K562 (cell line): ENCODE measurements around the gene RPTOR. TPM values are rescaled to one million over a fixed set of nuclear protein-coding genes. Genes with fewer than 3 reads are reported as not detected.

Experiments used
- ATAC-seq: fragments of 200-7000 bp; cut with Tn5 transposase; 3 replicates; pipeline ENCODE4 v1.9.1; 2020; ENCODE audit warnings: moderate library complexity
- BruUV-seq: library from RNA; stranded (reverse); fragments of 400-500 nt; replicated peaks from 2 replicates; lab custom pipeline; 2021; lab: Mats Ljungman, UMichigan
- CTCF ChIA-PET: fragments of 300-600 bp; formaldehyde crosslinking; extraction: SDS; loops from one replicate; lab custom pipeline; 2021; ENCODE audit warnings: low intra/inter-chr PET ratio; lab: Yijun Ruan, JAX
- POLR2A ChIA-PET: fragments of 300-600, 350-650 bp; sonication (Branson Sonifier 250); formaldehyde crosslinking; extraction: SDS; loops from one replicate; lab custom pipeline; 2021; ENCODE audit warnings: antibody characterized with exemption, inconsistent platforms; lab: Yijun Ruan, JAX
- DNase-seq, 4 experiments: peaks; one replicate each; pipeline versions ENCODE4 v3.0.0 to v3.0.0-alpha.2; 2011 to 2018; ENCODE audit warnings: low spot score in 3 of 4, mixed read lengths in 3 of 4; ENCODE audit errors: extremely low read depth in 1 of 4
- FAIRE-seq: peaks from 2 replicates; lab custom pipeline; 2011; peaks lifted over from hg19 to GRCh38; lab: Jason Lieb, UNC
- H2AFZ ChIP-seq: 2 replicates; pipeline ENCODE4 v1.6.0; 2011; ENCODE audit warnings: low read depth, low read length, control low read depth, inconsistent platforms
- H3K27ac ChIP-seq: fragments of 200-600 bp; 3 replicates; pipeline ENCODE4 v1.8.0; 2011; ENCODE audit warnings: low read depth, mild to moderate bottlenecking, control low read depth, inconsistent platforms, low read length, moderate library complexity, mixed read lengths; ENCODE audit errors: extremely low read depth
- H3K27me3 ChIP-seq, 2 experiments: fragments of 300-600 bp in 1 of 2; 2 replicates in 1 of 2; 3 replicates in 1 of 2; pipeline versions ENCODE4 v1.6.0 to v1.8.0; 2011; ENCODE audit warnings: inconsistent platforms in 2 of 2, low read length in 2 of 2, mild to moderate bottlenecking in 1 of 2, mixed read lengths in 1 of 2, moderate library complexity in 1 of 2; ENCODE audit not compliant: control insufficient read depth in 2 of 2, insufficient read depth in 2 of 2
- H3K36me3 ChIP-seq: fragments of 300-600 bp; 3 replicates; pipeline ENCODE4 v1.8.0; 2011; ENCODE audit warnings: mild to moderate bottlenecking, low read length, inconsistent platforms; ENCODE audit not compliant: control insufficient read depth, insufficient read depth
- H3K4me1 ChIP-seq, 2 experiments: fragments of 200-600 bp in 1 of 2; replicated peaks in 1 of 2; 2 replicates in 1 of 2; 3 replicates in 1 of 2; pipeline versions ENCODE4 v1.5.1 to v1.8.0; 2011; ENCODE audit warnings: inconsistent platforms in 2 of 2, low read length in 2 of 2, mild to moderate bottlenecking in 1 of 2, mixed read lengths in 1 of 2, moderate library complexity in 1 of 2; ENCODE audit not compliant: control insufficient read depth in 2 of 2, insufficient read depth in 2 of 2
- H3K4me2 ChIP-seq: 2 replicates; pipeline ENCODE4 v1.6.1; 2011; ENCODE audit warnings: low read length, control low read depth, inconsistent platforms, mixed read lengths; ENCODE audit not compliant: insufficient read depth
- H3K4me3 ChIP-seq: fragments of 200-600 bp; sonication (generic), shearing (Covaris generic); 2 replicates; pipeline ENCODE4 v1.5.1; 2016; ENCODE audit warnings: control low read depth, inconsistent platforms
- H3K79me2 ChIP-seq: fragments of 200-600 bp; 3 replicates; pipeline ENCODE4 v1.8.0; 2011; ENCODE audit warnings: low read length, inconsistent platforms; ENCODE audit not compliant: control insufficient read depth, insufficient read depth
- H3K9ac ChIP-seq, 2 experiments: 2 replicates each; pipeline versions ENCODE4 v1.6.0 to v1.6.1; 2011; ENCODE audit warnings: low read depth in 2 of 2, low read length in 2 of 2, control low read depth in 1 of 2, inconsistent platforms in 1 of 2, mild to moderate bottlenecking in 1 of 2, mixed read lengths in 1 of 2; ENCODE audit not compliant: insufficient read depth in 1 of 2
- H3K9me1 ChIP-seq: one replicate; pipeline ENCODE4 v1.6.0; 2011; ENCODE audit warnings: inconsistent platforms, mild to moderate bottlenecking, low read length, moderate library complexity; ENCODE audit not compliant: control insufficient read depth, insufficient read depth
- H3K9me3 ChIP-seq: replicated peaks from 2 replicates; pipeline ENCODE4 v1.5.1; 2011; ENCODE audit warnings: low read depth, low read length, inconsistent platforms; ENCODE audit not compliant: control insufficient read depth, insufficient read depth
- H4K20me1 ChIP-seq: replicated peaks from 2 replicates; pipeline ENCODE4 v1.6.1; 2011; ENCODE audit warnings: low read length, inconsistent platforms, mixed read lengths; ENCODE audit not compliant: control insufficient read depth, insufficient read depth
- CCNT2 ChIP-seq: IDR thresholded peaks from 2 replicates; pipeline ENCODE4 v1.6.1; 2011; ENCODE audit warnings: borderline replicate concordance, low read depth, mild to moderate bottlenecking, moderate library complexity, mixed read lengths, low read length; ENCODE audit not compliant: insufficient read length; ENCODE audit errors: extremely low read depth
- KLF1 ChIP-seq: fragments of 450-650 bp; IDR thresholded peaks from 2 replicates; pipeline ENCODE4 v1.6.1; 2016; ENCODE audit warnings: missing genetic modification characterization, missing compliant biosample characterization
- NCOA2 ChIP-seq, 2 experiments: fragments of 450-650 bp; IDR thresholded peaks; 2 replicates each; pipeline ENCODE4 v1.6.1; 2018; ENCODE audit warnings: mild to moderate bottlenecking in 2 of 2, moderate library complexity in 1 of 2; ENCODE audit not compliant: partially characterized antibody in 2 of 2
- POLR2H ChIP-seq: IDR thresholded peaks from 2 replicates; pipeline ENCODE4 v1.6.1; 2016; ENCODE audit warnings: missing genetic modification characterization, low read depth, mild to moderate bottlenecking, control low read depth, missing compliant biosample characterization, moderate library complexity
- ZNF311 ChIP-seq: fragments of 250-450 bp; sonication (Bioruptor Pico); IDR thresholded peaks from 2 replicates; pipeline ENCODE4 v1.4.0; 2020; ENCODE audit warnings: mild to moderate bottlenecking, moderate library complexity
- WGBS: fragments of 100-300 bp; shearing (Covaris generic); methylation state at CpG from one replicate; pipeline ENCODE4 v1.1.6; 2016; ENCODE audit warnings: low coverage, mixed read lengths; ENCODE audit not compliant: insufficient coverage; ENCODE audit errors: missing lambda C conversion rate; 5-methylcytosine and 5-hydroxymethylcytosine counted together
- in situ Hi-C: fragments of 300-500 bp; cut with MboI; formaldehyde crosslinking; loops from 4 replicates; pipeline ENCODE4 v1.15.0; 2018; ENCODE audit warnings: inconsistent platforms, mixed read lengths
- intact Hi-C: fragments of 100-400 bp; cut with micrococcal nuclease; formaldehyde crosslinking; loops from 2 replicates; pipeline ENCODE4 v1.14.2; 2022
- polyA plus RNA-seq, 8 experiments: library from polyadenylated mRNA; depleted of rRNA in 4 of 8; stranded (reverse) in 5 of 8; unstranded in 3 of 8; fragments of >200 nt; fragmentation: Nextera tagmentation in 2 of 8; fragmentation: Illumina TruSeq in 1 of 8; extraction: Ambion mirVana in 2 of 8; extraction: Trizol in 1 of 8; gene quantifications; 2 replicates each; pipeline versions ENCODE4 v1.2.1 to v1.2.3, GENCODE V29; 2011 to 2014; ENCODE audit warnings: inconsistent platforms in 1 of 8, missing spikeins in 1 of 8
- total RNA-seq, 7 experiments: library from RNA; depleted of rRNA in 6 of 7; stranded (reverse); fragments of >200 nt in 6 of 7; fragmentation: Illumina TruSeq in 2 of 7; extraction: Trizol in 2 of 7; gene quantifications; 2 replicates each; pipeline versions ENCODE4 v1.2.1 to v1.2.3, GENCODE V29; 2011 to 2021; ENCODE audit warnings: low replicate concordance in 1 of 7
- TF ChIP-seq, protein P1 (sequence below): fragments of 250-450 bp; sonication (Bioruptor Pico); IDR thresholded peaks from 2 replicates; pipeline ENCODE4 v1.5.0; 2022; ENCODE audit warnings: mild to moderate bottlenecking
- TF ChIP-seq, protein P2 (sequence below): IDR thresholded peaks from 3 replicates; pipeline ENCODE4 v1.6.1; 2011; ENCODE audit warnings: borderline replicate concordance, mild to moderate bottlenecking; ENCODE audit not compliant: insufficient read length, insufficient read depth
- TF ChIP-seq, protein P3 (sequence below): IDR thresholded peaks from 2 replicates; pipeline ENCODE4 v1.6.1; 2014; ENCODE audit warnings: antibody characterized with exemption

The RPTOR gene
- total and polyA plus RNA-seq, 9 of the 15 experiments (the other 6 are each of a cell fraction or from before 2014, with no cell fraction given) = 0.24 to 54.1 (median 10.2) TPM

DNA sequence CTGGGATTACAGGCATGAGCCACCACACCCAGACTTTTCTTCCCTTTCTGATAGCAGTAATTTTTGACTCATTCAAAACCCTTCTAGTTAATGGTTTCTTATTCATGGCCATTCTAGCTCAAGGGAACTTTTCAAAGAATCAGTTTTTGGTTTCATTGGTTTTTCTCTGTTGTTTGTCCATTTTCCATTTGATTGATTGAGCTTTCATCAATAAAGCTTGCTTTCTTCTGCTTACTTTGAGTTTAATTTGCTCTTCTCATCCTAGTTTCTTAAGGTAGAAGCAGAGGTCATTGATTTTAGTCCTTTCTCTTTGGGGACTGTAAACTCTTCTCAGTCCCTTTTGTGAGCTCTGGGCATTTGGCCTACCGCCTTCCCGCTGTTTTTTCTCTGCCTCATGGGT lies 365.0 kb downstream of the RPTOR start:
- 92% methylated on average over 2 of the region's 2 CpGs for WGBS
- in situ Hi-C loops (no loop called here), intact Hi-C loops (no loop called here)
- ATAC-seq = no peak
- Histone ChIP-seq H2AFZ (no peak overlapping the region), H3K9ac (no peak overlapping the region), H3K4me1 (no peaks in the 10 kb centered on the region; a peak in 1 of 5 replicates), H3K9me3 (peaks cover 3% of the 10 kb centered on the region), H3K4me2 (no peak overlapping the region), H3K36me3 (peaks cover 37% of the 10 kb centered on the region; the same call in 2 of the 3 replicates), H3K4me3 (no peak overlapping the region), H3K27me3 (no peaks in the 10 kb centered on the region), H3K9me1 (no peaks in the 10 kb centered on the region), H3K79me2 (no peaks in the 10 kb centered on the region), H3K27ac (no peak overlapping the region), H4K20me1 (no peaks in the 10 kb centered on the region)
- FAIRE-seq = no peak
- no peak for DNase-seq
- ChIA-PET CTCF (no interaction called here), POLR2A (interaction anchor here (0.6 to 0.8 kb wide), 2 partner anchors 16 to 17 kb away, joined by 3 to 4 read pairs; no protein-coding TSS in a partner anchor)
- BruUV-seq = no TSS peak
- TF ChIP-seq KLF1 (no peak), POLR2H (tag) (no peak), ZNF311 (CRISPR knock-in tag) (no peak), CCNT2 (no peak), NCOA2 (IDR thresholded peaks at IDR 0.05; ENCODE audit: partially characterized antibody in 2 of 2) (no peak)
- TF ChIP-seq, protein P1, sequence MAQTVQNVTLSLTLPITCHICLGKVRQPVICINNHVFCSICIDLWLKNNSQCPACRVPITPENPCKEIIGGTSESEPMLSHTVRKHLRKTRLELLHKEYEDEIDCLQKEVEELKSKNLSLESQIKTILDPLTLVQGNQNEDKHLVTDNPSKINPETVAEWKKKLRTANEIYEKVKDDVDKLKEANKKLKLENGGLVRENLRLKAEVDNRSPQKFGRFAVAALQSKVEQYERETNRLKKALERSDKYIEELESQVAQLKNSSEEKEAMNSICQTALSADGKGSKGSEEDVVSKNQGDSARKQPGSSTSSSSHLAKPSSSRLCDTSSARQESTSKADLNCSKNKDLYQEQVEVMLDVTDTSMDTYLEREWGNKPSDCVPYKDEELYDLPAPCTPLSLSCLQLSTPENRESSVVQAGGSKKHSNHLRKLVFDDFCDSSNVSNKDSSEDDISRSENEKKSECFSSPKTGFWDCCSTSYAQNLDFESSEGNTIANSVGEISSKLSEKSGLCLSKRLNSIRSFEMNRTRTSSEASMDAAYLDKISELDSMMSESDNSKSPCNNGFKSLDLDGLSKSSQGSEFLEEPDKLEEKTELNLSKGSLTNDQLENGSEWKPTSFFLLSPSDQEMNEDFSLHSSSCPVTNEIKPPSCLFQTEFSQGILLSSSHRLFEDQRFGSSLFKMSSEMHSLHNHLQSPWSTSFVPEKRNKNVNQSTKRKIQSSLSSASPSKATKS (CRISPR knock-in tag) = no peak
- TF ChIP-seq, protein P2, sequence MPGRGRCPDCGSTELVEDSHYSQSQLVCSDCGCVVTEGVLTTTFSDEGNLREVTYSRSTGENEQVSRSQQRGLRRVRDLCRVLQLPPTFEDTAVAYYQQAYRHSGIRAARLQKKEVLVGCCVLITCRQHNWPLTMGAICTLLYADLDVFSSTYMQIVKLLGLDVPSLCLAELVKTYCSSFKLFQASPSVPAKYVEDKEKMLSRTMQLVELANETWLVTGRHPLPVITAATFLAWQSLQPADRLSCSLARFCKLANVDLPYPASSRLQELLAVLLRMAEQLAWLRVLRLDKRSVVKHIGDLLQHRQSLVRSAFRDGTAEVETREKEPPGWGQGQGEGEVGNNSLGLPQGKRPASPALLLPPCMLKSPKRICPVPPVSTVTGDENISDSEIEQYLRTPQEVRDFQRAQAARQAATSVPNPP = no peak
- TF ChIP-seq, protein P3, sequence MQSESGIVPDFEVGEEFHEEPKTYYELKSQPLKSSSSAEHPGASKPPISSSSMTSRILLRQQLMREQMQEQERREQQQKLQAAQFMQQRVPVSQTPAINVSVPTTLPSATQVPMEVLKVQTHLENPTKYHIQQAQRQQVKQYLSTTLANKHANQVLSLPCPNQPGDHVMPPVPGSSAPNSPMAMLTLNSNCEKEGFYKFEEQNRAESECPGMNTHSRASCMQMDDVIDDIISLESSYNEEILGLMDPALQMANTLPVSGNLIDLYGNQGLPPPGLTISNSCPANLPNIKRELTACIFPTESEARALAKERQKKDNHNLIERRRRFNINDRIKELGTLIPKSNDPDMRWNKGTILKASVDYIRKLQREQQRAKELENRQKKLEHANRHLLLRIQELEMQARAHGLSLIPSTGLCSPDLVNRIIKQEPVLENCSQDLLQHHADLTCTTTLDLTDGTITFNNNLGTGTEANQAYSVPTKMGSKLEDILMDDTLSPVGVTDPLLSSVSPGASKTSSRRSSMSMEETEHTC = no peak
